HG02678 (cell line): ENCODE results near the gene RAB9A.
"Not testable (repeated sequence)": the region's sequence is repeated elsewhere in the genome, so short reads cannot be mapped to it uniquely, and the experiment has no call there.

Source experiments
- ATAC-seq: cut with Tn5 transposase; IDR thresholded peaks from one replicate; pipeline ENCODE4 v1.9.1; 2021; ENCODE audit warnings: mild to moderate bottlenecking, moderate library complexity; ENCODE audit not compliant: unreplicated experiment

RAB9A gene

DNA sequence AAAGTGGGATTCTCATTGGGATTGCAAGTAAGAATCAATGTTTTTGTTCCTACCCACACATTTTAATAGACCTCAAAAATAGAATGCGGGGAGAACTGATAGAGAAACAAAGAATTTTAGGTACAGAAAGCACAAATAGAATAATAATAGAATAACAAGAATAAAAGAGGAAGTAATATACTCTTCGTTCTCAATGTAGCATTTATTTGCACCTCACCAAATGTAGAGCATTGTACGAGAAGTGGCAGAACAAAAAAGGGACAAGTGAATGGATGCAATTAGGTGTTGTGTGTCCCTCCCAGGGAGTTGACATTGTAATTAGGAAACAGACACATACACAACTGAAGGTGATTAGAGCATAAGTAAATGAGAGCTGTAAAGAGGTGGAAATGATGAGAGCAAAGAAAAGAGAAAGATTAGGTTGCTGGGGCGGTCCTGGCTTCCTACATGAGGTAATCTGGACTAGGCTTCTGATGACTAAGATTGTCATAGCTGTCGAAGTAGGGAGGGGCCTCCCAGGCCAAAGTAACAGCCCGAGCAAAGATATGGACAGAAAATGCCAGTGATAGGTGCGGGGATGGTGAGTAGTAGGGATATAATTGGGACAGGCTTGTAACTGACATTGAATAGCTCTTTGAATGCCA, 10.4 kb downstream of the RAB9A start:
- ATAC-seq: no peak

DNA sequence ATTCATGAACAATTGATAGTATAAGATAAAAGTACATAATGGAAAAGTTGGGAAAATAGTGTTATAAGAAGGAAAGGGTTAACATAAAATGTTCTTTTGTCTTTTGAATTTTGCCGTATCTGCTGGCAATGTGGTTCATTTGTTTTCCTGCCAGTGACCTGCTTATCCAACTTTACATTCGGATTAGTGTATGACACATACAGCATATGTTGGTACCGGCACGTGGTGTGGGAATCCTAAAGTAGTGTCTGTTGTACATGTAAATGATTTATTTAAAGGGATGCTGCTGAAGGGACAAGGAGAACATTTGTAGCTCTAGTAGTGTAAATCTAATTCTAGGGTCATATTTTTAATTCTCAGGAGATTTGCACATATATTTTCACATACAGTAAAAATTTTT, 11.5 kb downstream of the RAB9A start:
- no peak for ATAC-seq

DNA sequence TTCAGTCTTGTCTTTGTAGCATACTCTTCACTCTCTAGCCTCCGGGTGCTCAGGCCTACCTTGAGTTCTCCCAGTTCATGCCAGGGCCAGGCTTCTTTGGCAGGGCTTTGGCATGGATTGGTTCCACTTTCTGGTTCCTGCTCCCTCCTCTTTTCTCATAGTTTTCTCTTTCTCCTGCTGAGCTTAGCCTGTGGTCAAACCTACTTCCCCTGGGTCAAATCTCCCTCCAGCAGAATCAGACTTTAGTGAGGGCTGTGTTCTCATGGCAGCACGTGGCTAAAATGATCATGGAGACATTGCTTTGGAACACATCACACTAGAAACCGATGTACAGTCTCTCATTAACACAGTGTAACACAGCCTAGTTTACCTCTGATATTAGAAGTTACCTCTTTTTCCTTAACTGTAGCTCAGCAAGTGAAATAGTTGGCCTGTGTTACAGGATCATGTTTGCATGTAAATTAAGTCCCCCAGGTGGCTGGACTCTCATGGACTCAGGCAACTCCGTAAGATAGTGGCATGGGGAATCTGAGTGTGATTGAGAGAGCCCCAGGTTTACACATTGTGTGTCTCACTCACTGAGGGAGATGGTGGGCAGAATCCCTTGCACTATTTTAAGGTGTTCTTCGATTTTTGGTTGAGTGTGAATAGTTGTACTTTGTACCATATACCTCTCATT, 13.3 kb downstream of the RAB9A start:
- no peak for ATAC-seq

DNA sequence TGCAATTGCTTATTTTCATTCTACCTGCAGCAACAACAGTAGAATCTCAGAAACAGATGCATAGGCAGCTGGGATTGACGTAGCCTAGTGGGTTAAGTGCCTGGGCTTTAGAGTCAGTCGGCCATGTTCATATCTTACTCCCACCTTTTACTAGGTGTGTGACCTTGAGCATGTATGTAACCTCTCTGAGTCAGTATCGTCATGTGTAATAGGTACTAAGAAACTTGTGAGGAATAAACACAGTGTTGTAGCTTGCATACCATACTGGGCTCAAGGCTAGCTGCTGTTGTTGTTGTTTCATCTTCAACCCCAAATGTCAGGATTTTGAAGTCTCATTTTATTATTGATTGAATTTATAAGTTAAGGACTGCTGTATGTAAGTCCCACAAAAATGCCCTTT, 14.2 kb downstream of the RAB9A start:
- ATAC-seq: no peak

DNA sequence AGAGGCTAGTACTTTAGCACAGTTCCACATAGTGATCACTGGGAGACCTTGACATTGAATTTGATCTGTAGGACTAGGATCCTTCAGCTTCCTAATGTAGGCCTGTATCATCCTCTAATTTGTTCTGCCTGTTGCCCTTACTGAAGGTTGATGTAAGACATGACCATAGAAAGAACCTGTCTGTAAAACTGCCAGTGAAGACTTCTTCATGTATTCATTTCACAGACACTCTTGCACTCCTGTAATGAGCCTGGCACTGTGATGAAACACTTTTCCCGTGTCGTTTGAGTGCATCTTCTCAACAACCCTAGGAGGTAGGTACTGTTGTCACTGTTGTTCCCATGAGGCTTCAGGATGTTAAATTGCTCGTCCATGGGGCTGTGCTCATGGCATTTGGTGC, 14.7 kb downstream of the RAB9A start:
- no peak for ATAC-seq

DNA sequence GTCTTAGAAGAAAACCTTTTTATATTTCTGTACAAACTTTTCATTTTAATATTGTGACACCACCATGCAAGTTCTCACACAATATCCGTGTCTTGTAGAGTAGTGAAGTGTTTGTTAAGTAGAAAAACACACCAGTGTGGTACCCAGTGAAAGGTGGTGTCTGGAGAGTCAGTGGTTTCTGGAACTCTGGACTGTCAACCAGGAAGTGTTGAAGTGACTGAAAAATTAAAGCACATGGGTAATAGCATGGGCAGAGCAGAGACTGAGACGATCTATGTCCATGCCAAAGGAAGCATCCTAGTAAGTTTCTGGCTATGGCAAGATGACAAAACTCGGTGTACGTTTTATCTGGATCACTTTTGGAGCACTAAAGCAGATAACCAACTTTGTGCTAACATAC, 22.2 kb downstream of the RAB9A start:
- no peak for ATAC-seq

DNA sequence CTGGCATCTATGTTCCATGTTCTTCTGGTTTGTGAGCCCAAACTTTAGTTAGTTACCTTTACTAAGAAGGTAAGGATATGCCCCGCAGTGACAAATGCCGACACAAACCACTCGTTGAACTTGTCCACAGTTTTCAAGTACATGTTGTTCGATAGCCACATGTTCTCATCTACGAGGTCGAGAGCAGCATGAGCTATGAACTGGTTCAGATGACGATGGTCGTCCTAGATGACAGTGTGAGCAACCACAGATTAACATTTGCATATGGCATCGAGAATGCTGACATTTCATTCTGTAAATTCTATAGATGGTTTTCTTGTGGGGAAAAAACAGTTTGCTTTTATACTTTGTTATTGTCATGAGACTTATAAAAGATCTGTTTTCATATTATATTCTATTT, 27.5 kb downstream of the RAB9A start:
- no peak for ATAC-seq

DNA sequence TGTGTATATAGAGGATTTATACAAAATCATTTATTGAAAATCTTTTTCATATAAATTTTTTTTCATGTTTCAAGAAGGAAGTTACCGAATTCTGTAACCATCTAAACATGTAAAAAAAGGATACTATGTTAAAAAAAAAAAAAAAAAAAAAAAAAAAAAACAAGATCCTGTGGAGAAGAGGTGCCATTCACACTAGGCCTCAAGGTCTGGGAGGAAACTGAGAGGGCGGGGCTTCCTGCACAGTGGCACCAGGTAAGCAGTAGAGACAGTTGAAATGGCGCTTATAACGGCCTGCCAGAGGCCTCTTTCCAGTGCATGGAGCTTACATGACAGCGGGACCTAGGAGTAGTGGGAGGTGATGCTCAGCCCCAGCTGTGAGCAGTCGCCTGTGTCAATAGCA, 28.0 kb downstream of the RAB9A start:
- ATAC-seq: no peak

DNA sequence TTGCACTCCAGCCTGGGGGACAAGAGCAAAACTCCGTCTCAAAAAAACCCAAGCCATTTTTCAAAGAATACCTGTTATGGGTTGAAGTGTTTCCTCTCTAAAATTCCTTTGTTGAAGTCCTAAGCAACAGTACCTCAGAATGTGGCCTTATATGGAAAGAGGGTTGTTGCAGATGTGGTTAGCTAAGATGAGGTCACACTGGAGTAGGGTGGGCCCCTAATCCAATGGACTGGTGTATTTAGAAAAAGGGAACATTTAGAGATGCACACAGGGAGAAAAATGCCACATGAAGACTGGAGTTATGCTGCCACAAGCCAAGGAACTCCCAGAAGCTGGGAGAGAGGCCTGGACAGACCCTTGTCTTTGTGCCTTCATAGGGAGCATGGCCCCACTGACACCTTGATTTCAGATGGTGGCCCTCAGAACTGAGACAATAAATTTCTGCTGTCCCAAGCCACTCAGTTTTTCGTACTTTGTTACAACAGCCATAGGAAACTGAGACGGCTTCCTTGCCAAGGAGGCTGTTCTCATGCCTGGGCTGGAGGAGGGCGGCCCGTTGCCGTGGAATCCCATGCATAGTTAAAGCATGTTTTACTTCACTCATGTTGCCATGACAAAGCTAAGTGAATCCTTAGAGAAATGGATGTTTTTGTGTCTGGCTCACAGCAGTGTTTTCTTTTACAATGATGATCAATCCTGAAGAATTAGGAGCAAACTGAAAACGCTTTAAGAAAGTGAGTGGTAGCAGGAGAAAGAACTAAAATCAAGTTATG, 29.0 kb downstream of the RAB9A start:
- ATAC-seq: no peak

DNA sequence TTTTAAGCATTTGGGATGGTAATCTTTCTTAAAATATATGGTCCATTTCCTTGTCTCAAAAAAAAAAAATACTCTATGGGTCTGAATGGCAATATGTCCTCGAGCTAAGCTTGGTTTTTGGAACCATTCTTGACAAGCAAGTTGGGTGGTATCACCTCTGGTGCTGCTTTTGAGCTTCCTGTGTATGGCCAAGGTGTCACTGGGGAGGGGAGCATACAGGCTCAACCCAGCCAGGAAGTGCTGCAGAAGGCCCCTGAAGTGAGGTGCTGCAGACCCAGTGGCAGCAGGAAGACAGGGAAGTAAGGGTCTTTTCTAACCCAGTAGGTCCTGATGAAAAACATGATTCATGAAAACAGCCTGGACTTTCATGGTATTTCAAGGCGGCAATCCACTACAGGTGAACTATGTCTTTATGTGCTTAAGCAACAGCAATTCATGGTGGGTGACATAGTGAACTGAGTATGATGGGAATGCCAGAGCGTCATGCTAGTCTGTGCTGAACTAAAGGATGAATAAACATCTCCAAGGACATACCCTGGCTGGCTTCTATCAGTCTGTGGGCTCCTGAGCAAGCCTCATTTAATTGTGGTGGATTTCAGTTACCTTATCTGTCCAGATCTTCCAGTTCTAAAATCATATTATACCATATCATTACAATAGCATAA, 30.4 kb downstream of the RAB9A start:
- no peak for ATAC-seq

DNA sequence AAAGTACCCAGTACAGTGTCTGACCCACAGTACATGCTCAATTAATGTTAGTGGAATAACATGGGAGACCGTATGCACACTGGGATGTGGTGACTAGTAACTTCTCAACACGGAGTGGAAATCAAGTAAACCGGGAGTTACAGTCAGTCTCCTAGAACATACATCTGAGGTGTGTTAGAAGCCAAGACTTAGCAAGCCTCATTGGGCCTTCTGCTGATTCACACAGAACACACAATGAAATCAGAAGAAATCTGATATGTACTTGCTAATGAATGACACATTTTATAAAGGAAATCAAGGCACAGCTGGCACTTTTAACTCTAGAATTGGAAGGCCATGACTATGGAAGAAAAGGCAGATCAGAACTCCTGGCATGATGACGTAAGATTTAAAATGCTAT, 32.4 kb downstream of the RAB9A start:
- ATAC-seq: no peak

DNA sequence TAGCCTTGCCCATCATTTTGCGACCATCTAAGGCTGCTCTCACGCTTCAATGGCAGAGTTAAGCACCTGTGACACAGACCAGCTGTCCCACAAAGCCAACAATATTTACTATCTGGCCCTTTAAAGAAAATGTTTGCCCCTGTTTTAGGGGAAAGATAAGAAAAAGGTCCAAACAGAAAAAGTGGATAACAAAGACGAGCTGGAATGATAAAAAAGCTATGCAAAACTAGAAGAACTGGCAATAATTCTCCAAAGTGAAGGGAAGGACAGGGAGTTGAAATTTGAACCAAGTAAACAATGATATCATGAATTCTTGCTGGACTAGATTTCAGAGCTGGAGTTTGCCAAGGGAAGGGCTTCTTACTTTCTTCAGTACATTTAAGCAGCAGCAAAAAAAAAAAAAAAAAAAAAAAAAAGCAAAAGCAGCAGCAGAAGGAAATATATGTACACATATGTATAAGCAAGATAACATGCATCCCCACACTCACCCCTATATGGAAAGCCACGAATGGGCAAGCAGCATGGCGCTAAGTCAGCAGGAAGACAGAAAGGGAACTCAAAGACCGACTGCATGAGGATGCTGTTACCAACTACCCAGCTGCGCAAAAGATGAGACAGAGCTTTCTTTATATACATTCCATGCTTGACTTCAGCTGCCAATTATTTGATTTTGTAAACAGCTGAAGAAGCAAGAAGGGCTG, 33.0 kb downstream of the RAB9A start:
- no peak for ATAC-seq

DNA sequence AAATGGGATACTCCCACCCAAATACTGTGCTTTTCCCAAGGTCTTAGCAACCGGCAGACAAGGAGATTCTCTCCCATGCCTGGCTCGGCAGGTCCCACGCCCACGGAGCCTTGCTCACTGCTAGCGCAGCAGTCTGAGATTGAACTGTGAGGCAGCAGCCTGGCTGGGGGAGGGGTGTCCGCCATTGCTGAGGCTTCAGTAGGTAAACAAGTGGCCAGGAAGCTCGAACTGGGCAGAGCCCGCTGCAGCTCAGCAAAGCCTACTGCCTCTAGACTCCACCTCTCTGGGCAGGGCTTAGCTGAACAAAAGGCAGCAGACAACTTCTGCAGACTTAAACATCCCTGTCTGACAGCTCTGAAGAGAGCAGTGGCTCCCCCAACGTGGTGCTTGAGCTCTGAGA, 36.0 kb downstream of the RAB9A start:
- not testable (repeated sequence) for ATAC-seq

DNA sequence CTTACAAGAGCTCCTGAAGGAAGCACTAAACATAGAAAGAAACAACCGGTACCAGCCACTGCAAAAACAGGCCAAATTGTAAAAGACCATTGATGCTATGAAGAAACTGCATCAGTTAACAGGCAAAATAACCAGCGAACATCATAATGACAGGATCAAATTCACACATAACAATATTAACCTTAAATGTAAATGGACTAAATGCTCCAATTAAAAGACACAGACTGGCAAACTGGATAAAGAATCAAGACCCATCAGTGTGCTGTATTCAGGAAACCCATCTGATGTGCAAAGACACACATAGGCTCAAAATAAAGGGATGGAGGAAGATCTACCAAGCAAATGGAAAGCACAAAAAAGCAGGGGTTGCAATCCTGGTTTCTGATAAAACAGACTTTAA, 37.7 kb downstream of the RAB9A start:
- ATAC-seq: not testable (repeated sequence)

DNA sequence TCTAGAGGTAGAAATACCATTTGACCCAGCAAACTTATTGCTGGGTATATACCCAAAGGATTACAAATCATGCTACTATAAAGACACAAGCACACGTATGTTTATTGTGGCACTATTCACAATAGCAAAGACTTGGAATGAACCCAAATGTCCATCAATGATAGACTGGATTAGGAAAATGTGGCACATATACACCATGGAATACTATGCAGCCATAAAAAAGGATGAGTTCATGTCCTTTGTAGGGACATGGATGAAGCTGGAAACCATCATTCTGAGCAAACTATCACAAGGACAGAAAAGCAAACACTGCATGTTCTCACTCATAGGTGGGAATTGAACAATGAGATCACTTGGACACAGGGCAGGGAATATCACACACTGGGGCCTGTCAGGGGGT, 41.6 kb downstream of the RAB9A start:
- ATAC-seq: not testable (repeated sequence)

DNA sequence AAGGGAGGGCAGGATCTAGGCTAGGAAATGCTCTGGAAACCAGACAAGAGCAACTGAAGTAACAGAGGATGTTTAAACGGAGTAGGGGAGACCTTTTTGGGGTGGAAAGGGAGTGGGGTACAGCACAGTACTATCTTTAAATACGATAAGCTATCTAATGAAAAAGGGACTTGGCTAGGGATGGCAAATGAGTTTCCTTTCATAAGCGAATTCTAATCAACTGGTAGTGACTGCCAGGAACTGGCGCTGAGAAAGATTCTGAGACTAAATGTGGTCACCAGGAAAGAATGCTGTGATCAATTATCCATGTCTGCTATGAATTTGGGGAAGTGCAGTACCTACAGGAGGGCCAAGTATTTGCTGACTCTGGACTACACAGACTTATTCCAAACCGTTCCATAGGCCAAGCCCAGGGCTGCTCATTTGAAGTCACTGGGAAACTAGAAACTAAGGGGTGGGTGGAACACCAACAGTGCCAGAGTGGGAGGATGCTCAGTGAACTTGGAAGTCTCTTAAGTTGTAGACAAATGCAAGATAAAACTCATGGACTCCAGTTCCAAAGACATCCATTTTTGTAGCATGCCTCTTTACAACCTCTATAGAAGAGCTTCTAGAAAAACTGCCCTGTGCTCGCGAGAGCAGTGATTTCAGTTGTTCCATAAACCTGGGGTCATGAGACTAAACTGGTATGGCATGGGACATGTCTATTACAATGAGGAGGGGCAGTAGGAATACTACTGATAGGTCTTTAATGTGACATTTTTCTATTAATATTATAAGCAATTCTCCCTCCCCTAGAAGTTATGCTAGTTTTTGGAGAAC, 43.5 kb downstream of the RAB9A start:
- no peak for ATAC-seq

DNA sequence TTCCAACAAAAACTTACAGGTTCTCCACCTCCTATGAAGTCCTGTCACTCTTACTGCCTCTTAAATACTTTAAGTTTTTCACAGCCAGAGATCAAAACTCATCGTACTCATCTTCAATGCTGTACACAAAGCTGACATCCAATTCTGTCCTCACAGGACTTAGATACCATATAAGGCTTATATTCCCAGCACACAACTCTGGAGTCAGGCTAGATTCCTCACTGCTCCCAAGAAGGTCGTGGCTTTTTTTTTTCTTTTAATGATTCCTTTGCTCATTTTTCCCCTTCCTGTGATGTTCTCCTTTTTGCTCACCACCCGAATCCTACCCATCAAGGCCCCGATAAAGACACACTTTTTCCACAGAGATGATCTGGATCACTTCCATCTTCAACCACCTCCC, 44.6 kb downstream of the RAB9A start:
- ATAC-seq: no peak

DNA sequence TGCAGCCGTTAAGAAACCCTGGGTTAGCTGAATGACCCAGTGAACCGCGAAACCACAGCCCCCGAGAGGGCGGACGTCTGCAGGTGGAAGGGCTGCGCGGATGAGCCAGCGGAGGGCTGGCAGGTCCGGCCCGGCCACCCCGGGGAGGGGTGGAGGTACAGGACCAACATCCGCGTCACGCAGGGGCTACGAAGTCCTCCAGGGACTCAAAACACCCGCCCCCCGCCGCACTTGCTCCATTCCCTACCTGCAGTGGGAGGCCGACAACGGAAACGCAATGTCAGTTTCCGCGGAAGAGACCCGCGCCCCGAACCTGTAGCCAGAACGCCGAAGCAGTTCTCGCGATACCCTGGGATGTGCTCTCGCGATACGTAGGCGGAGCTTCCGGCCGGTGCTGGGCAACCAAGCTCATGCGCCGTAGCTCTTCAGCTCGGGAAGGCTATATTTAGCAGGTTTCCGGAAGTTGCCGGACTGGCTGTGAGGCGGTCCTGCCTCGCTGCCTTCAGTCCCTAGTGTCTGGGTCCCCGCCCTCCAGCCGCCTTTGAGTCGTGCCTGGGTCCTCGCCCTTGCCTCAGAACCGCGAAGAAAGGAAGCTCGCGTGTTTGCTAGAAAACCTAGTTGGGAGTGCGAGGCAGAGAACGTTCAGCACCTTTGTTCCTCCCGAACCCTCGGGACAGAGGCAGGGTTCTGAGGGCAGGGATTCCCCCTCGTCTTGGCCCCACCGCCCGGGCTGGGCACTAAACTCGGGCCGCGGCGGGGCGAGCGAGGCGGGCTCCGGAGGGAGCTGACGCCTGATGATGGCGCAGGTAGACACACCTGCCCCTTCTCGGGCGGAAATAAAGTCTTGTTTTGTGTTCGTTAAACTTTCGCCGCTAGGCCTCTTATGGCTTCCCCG, 45.6 kb downstream of the RAB9A start, which contains the start of the genes OFD1 and TRAPPC2:
TSS of gene OFD1 (plus strand) at position 471 of the 895 bp plus-strand sequence. CDS start at position 795, 324 bp downstream.
TSS of gene TRAPPC2 (minus strand) at position 343 of the 895 bp plus-strand sequence. CDS start 14,657 bp downstream, outside the sequence.
- peak; percentile 89 for ATAC-seq

DNA sequence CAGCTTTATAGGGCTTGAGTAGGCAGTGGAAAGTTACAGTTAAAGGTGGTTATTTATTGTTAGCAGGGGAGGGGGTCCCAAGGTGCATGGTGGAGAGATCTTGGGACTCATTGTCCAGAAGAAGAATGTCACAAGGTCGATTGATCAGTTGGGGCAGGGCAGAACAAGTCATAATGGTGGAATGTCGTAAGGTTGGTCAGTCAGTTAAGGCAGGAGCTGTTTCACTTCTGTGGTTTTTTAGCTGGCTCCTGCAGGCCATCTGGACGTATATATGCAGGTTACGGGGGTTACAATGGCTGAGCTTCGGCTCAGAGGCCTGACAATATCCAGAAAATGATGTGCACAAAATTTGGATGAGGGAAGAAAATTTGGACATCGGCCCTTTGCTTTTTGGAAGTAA, 52.8 kb downstream of the RAB9A start:
- ATAC-seq: no peak
